Measurements from ENCODE around the gene PDE11A.

DNA sequence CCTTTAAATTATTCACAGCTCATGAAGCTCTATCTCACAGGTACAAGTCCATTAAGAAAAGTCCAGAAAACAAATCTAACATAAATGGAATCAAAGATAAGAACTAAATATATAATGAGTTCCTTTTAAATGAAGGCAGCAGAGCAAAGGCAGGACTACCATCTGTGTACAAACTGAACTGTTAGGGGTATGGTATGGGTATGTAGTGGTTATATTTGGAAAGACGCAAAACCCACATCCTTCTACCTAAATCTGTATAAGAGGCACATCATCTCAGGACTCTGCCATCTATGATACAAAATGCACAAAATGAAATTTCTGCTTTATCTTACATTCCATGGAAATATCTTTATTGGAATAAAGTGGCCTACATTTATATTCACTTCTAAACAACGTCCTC, 59.9 kb downstream of the PDE11A start:
- TF ChIP-seq YY1 (IDR thresholded peaks at IDR 0.05) (no peak), TAF1 (conservative IDR thresholded peaks at IDR 0.05) (no peak), HNF4G (IDR thresholded peaks at IDR 0.05) (no peak), ZBTB33 (IDR thresholded peaks at IDR 0.05) (no peak), MAX (IDR thresholded peaks at IDR 0.05) (no peak), JUND (IDR thresholded peaks at IDR 0.05) (no peak), FOXA2 (IDR thresholded peaks at IDR 0.05) (no peak), SP1 (IDR thresholded peaks at IDR 0.05) (no peak), EGR1 (IDR thresholded peaks at IDR 0.05; ENCODE audit: low read depth in 2 of 2) (no peak), RAD21 (IDR thresholded peaks at IDR 0.05) (no peak)
- TF ChIP-seq, protein P1, sequence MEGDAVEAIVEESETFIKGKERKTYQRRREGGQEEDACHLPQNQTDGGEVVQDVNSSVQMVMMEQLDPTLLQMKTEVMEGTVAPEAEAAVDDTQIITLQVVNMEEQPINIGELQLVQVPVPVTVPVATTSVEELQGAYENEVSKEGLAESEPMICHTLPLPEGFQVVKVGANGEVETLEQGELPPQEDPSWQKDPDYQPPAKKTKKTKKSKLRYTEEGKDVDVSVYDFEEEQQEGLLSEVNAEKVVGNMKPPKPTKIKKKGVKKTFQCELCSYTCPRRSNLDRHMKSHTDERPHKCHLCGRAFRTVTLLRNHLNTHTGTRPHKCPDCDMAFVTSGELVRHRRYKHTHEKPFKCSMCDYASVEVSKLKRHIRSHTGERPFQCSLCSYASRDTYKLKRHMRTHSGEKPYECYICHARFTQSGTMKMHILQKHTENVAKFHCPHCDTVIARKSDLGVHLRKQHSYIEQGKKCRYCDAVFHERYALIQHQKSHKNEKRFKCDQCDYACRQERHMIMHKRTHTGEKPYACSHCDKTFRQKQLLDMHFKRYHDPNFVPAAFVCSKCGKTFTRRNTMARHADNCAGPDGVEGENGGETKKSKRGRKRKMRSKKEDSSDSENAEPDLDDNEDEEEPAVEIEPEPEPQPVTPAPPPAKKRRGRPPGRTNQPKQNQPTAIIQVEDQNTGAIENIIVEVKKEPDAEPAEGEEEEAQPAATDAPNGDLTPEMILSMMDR (IDR thresholded peaks at IDR 0.05; ENCODE audit: low read depth, low read length, missing input control): no peak
- TF ChIP-seq, protein P2, sequence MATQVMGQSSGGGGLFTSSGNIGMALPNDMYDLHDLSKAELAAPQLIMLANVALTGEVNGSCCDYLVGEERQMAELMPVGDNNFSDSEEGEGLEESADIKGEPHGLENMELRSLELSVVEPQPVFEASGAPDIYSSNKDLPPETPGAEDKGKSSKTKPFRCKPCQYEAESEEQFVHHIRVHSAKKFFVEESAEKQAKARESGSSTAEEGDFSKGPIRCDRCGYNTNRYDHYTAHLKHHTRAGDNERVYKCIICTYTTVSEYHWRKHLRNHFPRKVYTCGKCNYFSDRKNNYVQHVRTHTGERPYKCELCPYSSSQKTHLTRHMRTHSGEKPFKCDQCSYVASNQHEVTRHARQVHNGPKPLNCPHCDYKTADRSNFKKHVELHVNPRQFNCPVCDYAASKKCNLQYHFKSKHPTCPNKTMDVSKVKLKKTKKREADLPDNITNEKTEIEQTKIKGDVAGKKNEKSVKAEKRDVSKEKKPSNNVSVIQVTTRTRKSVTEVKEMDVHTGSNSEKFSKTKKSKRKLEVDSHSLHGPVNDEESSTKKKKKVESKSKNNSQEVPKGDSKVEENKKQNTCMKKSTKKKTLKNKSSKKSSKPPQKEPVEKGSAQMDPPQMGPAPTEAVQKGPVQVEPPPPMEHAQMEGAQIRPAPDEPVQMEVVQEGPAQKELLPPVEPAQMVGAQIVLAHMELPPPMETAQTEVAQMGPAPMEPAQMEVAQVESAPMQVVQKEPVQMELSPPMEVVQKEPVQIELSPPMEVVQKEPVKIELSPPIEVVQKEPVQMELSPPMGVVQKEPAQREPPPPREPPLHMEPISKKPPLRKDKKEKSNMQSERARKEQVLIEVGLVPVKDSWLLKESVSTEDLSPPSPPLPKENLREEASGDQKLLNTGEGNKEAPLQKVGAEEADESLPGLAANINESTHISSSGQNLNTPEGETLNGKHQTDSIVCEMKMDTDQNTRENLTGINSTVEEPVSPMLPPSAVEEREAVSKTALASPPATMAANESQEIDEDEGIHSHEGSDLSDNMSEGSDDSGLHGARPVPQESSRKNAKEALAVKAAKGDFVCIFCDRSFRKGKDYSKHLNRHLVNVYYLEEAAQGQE (IDR thresholded peaks at IDR 0.05): no peak
